Right ventricle myocardium superior (tissue), 1 donor: ENCODE results near the gene TNRC18. TPM values are rescaled to one million over a fixed set of nuclear protein-coding genes. Genes with fewer than 3 reads are reported as not detected.
A peak's percentile ranks its signal among the peaks of the same experiment; 100 is the strongest.

ENCODE experiments used
- ATAC-seq: fragments of 200-7000 bp; cut with Tn5 transposase; one replicate; pipeline ENCODE4 v1.9.1; 2020; ENCODE audit warnings: mild to moderate bottlenecking; ENCODE audit not compliant: poor library complexity
- DNase-seq: peaks from one replicate; pipeline ENCODE4 v3.0.0-alpha.2; 2020
- intact Hi-C: fragments of 100-400 bp; cut with DNase I; formaldehyde crosslinking; loops from one replicate; pipeline ENCODE4 v1.11.2; 2022
- total RNA-seq: library from RNA; stranded (reverse); fragmentation: NEBNext Ultra II Directional; extraction: Animal tissue kit (Norgen Biotek cat#: 25700); gene quantifications from one replicate; pipeline ENCODE4 v1.2.1, GENCODE V29; 2021
- donor health status: DM: no; HTN: yes; CAD: no; lungs with severe emphysema.

Gene TNRC18
- total RNA-seq, 1 donor from 2014 or later, result 29.5 TPM

DNA sequence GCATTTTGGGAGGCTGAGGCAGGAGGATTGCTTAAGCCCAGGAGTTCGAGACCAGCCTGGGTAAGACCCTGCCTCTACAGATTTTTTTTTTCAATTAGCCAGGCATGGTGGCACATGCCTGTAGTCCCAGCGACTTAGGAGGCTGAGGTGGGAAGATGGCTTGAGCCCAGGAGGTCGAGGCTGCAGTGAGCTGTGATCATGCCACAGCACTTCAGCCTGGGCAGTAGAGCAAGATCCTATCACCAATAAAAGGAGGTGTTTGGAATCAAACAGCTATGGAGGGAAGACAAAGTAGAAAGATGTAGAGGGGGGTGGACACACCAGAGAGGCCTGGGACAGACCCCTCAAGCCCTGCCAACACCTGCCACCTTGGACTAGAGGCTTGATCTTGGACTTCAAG lies 9.1 kb upstream of the TNRC18 start:
- no peak for ATAC-seq
- no peak for DNase-seq
- intact Hi-C loops, result no loop called here

DNA sequence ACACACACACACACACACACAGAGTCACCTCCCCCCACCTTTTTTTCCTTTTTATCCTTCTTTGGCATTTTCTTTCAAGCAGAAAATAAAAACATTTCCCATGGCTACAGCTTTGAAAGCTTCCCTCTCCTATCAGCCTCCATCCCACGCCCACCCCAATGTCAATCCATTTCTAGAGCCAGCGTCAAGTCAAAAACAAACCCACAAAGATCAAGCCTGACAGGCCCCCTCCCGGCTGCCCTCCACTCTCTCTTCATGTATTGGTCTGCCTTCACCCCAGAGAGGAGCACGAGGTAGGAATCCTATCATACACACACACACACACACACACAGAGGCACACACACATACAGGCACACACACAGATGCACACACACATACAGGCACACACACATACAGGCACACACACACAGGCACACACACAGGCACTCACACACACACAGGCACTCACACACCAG lies 8.0 kb upstream of the TNRC18 start:
- intact Hi-C loops, result no loop called here
- DNase-seq, result no peak
- no peak for ATAC-seq

GRCh38 chr7:5430612-5430947 lies 6.9 kb upstream of the TNRC18 start:
- intact Hi-C loops, result no loop called here
- DNase-seq (no peak), ATAC-seq (no peak)

GRCh38 chr7:5429857-5430611 lies 6.4 kb upstream of the TNRC18 start:
- ATAC-seq, result no peak
- DNase-seq, result peak; percentile 67
- intact Hi-C loops, result no loop called here

DNA sequence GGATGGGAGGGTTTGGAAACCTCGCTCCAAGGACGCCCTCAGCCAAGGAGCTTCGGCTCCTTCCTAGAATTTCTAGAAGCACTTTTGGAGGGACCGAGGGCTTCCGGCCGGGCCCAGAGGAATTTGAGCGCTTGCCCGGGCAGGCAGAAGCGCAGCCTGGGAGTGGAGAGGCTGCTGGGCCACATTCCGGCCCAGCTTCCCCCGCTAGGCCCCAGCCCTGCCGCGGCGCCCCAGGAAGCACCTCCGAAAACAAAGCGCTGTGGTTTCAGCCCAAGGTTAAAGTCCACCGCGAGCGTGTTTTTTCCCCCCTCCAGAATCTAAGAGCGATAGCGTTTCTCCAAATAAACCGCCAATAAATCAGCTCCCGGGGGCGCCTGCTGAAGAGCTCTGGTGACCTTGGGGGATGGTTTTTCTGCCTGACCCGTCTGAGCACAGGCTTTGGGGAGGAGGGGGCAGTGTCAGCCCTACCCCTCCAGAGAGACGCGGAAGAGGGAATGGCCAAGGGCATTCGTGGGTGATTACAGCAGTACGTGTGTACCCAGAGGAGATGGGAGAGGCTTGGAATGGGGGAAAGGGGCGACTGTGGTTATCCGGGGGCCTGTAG lies 5.7 kb upstream of the TNRC18 start:
- ATAC-seq, result peak; percentile 5
- peak; percentile 73 for DNase-seq
- intact Hi-C loops, result no loop called here

- ATAC-seq (peak; percentile 23), DNase-seq (peak; percentile 85)
Measured at GRCh38 chr7:5428478-5429252, 5.0 kb upstream of the TNRC18 start.

DNA sequence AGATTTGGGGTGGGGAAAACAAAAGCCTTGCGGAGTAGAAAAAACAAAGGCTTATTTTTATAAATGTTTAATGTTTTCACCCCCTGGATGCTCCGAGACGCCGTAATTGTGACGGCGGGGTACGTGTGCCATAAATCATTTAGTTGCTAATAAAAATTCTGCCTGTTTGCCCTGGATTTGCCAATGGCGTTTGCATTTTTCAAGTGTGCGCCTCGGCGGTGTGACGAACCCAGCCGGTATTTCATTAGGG lies 2.5 kb upstream of the TNRC18 start:
- ATAC-seq (no peak), DNase-seq (no peak)
- intact Hi-C loops, result no loop called here

More at GRCh38 chr7:5428478-5429252, 5.0 kb upstream of the TNRC18 start:
- intact Hi-C loops, result no loop called here

DNA sequence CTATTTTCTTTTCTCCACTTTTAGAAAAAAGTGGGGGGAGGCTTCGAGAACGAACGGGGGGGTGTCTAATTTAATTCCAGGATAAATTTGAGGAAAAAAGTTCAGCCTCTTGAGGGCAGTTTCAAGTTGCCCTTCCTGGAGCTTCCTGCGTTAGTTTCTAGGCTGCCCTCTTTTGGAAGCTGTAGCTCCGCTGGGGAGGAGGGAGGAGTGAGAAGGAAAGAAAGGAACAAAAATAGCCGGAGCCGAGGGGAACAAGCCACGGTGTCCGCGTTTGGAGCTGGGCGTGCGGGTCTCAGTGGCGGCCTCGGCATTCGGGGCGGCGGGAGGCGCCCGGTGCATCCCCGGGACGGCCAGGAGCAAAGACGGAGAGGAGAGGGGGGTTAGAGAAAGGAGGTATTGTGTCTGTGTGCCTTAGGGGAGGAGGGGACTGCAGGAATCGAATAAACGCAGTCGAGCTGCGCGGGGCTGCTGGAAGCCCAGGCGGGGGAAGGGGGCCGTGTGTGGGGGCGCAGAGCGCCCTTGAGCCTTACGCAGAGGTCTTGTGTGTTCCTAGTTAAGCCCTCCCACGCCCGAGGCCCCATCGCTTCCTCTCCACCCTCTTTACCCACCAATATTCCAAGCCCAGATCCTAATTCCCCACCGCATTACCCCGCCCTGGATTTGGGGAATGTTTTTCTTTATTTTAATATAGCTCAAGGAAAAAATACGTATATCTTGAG lies 2.0 kb upstream of the TNRC18 start:
- DNase-seq, result peak; percentile 81
- intact Hi-C loops, result no loop called here
- peak; percentile 33 for ATAC-seq

GRCh38 chr7:5424749-5425506 lies 1.3 kb upstream of the TNRC18 start:
- intact Hi-C loops, result no loop called here
- ATAC-seq, result peak; percentile 7
- peak; percentile 83 for DNase-seq

GRCh38 chr7:5423976-5424748 lies 528 bp upstream of the TNRC18 start:
- DNase-seq, result peak; percentile 97
- intact Hi-C loops, result no loop called here

DNA sequence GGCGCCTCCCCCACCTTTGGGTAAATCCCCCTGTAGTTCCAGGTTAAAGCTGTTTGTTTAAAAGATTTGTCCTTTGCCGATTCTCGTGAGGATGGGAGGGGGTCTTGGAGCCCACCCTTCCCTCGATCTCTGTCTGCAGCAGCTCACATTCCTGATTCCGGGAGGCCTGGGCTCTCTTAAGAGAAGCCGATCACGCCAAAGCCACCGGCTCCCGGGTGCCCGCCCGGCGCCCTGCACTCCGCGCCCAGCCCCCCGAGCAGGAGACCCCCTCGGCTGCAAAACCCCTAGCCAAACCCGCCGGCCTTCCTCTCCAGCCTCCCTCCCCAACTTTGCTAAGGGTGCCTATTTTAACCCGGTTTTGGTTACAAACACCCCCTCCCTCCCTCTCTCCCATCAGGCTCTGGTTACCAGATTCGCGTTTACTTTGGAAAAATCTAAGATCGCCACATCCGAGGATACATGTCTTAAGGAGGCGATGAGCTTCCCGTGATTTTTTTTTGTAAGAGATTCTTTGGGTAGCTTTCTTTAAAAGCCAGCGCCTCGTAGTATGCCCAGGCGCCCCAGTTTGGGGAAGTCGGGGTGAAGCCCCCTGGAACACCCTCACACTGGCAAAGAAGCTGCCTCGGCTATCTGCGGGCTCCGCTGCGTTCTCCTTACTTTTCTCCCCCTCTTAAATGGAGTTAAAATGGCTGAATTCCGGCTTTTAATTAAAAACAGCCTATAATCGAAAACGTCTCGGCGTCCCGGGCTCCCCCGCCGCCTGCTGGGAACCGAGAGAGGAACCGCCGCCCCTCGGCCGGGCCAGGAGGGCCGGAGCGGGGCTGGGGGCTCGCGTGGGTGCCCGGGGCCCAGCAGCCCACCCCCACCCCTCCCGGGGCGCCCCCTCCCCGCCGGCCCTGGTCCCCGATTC lies 983 bp downstream of the TNRC18 start:
- ATAC-seq (no peak), DNase-seq (peak; percentile 58)
- intact Hi-C loops, result no loop called here

More at GRCh38 chr7:5423976-5424748, 528 bp upstream of the TNRC18 start:
- ATAC-seq, result peak; percentile 28

DNA sequence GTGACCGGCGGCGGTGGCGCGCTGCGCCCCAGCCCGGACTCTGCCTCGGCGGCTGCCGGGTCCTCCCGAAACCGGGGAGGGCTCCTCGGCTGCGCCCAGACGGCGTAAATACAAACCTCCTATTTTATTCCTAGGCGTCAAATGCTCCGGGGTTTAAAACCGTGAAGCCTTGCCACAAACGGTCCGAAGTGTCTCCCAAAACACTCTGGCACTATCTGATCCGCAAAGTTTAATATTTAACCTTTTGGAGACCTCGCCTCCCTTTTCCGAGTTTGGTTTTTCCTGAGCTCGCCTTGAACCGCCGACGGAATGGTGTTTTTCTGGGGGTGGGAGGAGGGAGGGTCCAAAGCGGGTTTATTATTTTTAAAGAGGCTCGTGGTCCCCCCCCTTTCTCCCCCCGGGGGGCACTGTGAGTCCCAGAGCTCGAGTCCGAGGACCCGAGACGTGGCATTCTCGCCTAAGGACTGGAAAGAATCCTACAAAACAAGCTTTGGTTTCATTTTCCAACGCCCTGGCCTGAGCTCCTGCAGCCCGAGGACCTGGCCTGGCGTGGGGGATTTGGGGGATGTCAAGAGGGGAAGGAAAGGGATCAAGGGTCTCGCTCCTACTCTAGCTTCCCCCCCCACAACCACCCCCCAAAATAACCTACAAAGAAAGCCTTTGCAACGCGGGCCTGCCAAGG lies 1.8 kb downstream of the TNRC18 start:
- ATAC-seq (no peak), DNase-seq (peak; percentile 64)
- intact Hi-C loops, result no loop called here

DNA sequence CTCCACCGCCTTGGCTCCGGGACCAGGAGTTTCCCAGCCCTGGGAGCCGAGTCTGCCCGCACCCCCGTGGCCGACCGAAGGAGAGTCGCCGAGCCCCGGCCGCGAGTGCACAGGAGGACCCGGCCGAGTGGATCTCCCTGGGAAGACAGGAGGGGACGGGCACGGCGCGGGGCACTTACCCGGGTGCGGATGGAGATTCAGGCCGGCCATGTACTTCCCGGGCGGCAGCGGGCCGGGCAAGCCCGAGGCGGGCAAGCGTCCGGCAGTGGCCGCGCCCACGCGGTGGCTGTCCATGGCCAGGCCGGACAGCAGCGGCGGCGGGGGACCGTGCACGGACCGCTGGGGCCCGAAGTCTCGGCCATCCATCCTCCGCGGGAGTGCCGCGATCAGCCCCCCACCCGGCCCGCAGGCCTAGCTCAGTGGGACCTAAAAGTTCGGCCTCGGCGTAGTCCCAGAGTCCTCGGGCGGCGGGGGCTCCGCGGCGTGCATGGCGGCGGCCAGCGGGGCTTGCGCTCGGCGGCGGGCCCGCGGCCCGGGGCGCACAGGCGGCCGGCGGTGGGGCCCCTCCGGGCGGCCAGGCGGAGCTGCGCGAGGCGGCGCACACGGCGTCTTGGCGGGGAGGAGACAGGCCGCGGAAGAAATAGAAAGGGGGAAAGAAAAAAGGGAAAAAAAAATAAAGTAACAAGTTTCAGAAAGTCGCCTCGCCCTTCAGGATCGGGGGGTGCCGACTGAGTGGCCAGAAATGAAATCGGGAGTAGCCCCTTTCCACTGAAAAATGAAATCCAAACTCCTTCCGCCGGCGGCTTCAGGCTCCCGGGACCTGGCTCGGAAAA lies 2.5 kb downstream of the TNRC18 start:
- DNase-seq, result peak; percentile 59
- intact Hi-C loops, result no loop called here
- no peak for ATAC-seq

- intact Hi-C loops, result no loop called here
- peak; percentile 2 for ATAC-seq
- DNase-seq, result peak; percentile 60
Measured at GRCh38 chr7:5420067-5420880, 3.4 kb downstream of the TNRC18 start.

- intact Hi-C loops, result no loop called here
- peak; percentile 59 for DNase-seq
- no peak for ATAC-seq
Measured at GRCh38 chr7:5419539-5420066, 4.0 kb downstream of the TNRC18 start.
